Measurements from ENCODE around the gene JADE2. TPM values are rescaled to one million over a fixed set of nuclear protein-coding genes. Genes with fewer than 3 reads are reported as not detected.

The JADE2 gene
- total RNA-seq, 1 donor from 2014 or later, result 25.2 TPM

DNA sequence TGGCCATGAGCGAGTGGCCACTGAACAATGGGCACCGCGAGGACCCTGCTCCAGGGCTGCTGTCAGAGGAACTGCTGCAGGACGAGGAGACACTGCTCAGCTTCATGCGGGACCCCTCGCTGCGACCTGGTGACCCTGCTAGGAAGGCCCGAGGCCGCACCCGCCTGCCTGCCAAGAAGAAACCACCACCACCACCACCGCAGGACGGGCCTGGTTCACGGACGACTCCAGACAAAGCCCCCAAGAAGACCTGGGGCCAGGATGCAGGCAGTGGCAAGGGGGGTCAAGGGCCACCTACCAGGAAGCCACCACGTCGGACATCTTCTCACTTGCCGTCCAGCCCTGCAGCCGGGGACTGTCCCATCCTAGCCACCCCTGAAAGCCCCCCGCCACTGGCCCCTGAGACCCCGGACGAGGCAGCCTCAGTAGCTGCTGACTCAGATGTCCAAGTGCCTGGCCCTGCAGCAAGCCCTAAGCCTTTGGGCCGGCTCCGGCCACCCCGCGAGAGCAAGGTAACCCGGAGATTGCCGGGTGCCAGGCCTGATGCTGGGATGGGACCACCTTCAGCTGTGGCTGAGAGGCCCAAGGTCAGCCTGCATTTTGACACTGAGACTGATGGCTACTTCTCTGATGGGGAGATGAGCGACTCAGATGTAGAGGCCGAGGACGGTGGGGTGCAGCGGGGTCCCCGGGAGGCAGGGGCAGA is 53.3 kb downstream of the JADE2 start:
- H3K27ac Mint-ChIP-seq, result no peak overlapping the region
- no peaks in the 10 kb centered on the region for H3K4me1 Mint-ChIP-seq
- no peaks in the 10 kb centered on the region for H3K27me3 Mint-ChIP-seq (ENCODE audit: low read depth)
- no peak overlapping the region for H3K4me3 Mint-ChIP-seq
- TF ChIP-seq CTCF (IDR thresholded peaks at IDR 0.05; ENCODE audit: unreplicated experiment), result no peak
- peaks cover 6% of the 10 kb centered on the region for H3K36me3 Mint-ChIP-seq
- no peak for DNase-seq (ENCODE audit: low spot score in 2 of 2, unreplicated experiment in 2 of 2)
- no peaks in the 10 kb centered on the region for H3K9me3 Mint-ChIP-seq

GRCh38 chr5:134579284-134579771 is 53.9 kb downstream of the JADE2 start:
- Mint-ChIP-seq H3K27me3 (ENCODE audit: low read depth) (no peaks in the 10 kb centered on the region), H3K36me3 (peaks cover 6% of the 10 kb centered on the region), H3K27ac (no peak overlapping the region), H3K9me3 (no peaks in the 10 kb centered on the region), H3K4me3 (no peak overlapping the region), H3K4me1 (no peaks in the 10 kb centered on the region)
- DNase-seq (ENCODE audit: low spot score in 2 of 2, unreplicated experiment in 2 of 2), result no peak
- TF ChIP-seq CTCF (IDR thresholded peaks at IDR 0.05; ENCODE audit: unreplicated experiment), result no peak

GRCh38 chr5:134580001-134580460 is 54.6 kb downstream of the JADE2 start:
- no peak for TF ChIP-seq CTCF (IDR thresholded peaks at IDR 0.05; ENCODE audit: unreplicated experiment)
- Mint-ChIP-seq H3K9me3 (no peaks in the 10 kb centered on the region), H3K4me3 (no peak overlapping the region), H3K27me3 (ENCODE audit: low read depth) (no peaks in the 10 kb centered on the region), H3K4me1 (no peaks in the 10 kb centered on the region), H3K36me3 (peaks cover 6% of the 10 kb centered on the region), H3K27ac (peak overlapping the region; percentile 28)
- no peak for DNase-seq (ENCODE audit: low spot score in 2 of 2, unreplicated experiment in 2 of 2)

- H3K27me3 Mint-ChIP-seq (ENCODE audit: low read depth), result no peaks in the 10 kb centered on the region
- no peaks in the 10 kb centered on the region for H3K9me3 Mint-ChIP-seq
- peaks cover 6% of the 10 kb centered on the region for H3K36me3 Mint-ChIP-seq
- DNase-seq (ENCODE audit: low spot score in 2 of 2, unreplicated experiment in 2 of 2), result no peak
- no peaks in the 10 kb centered on the region for H3K4me1 Mint-ChIP-seq
- no peak for TF ChIP-seq CTCF (IDR thresholded peaks at IDR 0.05; ENCODE audit: unreplicated experiment)
- no peak overlapping the region for H3K27ac Mint-ChIP-seq
- H3K4me3 Mint-ChIP-seq, result no peak overlapping the region
Measured at GRCh38 chr5:134581241-134581981, 55.9 kb downstream of the JADE2 start.

- H3K27me3 Mint-ChIP-seq (ENCODE audit: low read depth), result no peaks in the 10 kb centered on the region
- H3K36me3 Mint-ChIP-seq, result peaks cover 6% of the 10 kb centered on the region
- no peaks in the 10 kb centered on the region for H3K4me1 Mint-ChIP-seq
- no peaks in the 10 kb centered on the region for H3K9me3 Mint-ChIP-seq
- DNase-seq (ENCODE audit: low spot score in 2 of 2, unreplicated experiment in 2 of 2), result no peak
- H3K4me3 Mint-ChIP-seq, result no peak overlapping the region
- no peak for TF ChIP-seq CTCF (IDR thresholded peaks at IDR 0.05; ENCODE audit: unreplicated experiment)
- no peak overlapping the region for H3K27ac Mint-ChIP-seq
Measured at GRCh38 chr5:134582281-134582680, 56.8 kb downstream of the JADE2 start.
